T-cell (primary cell): ENCODE data around the gene WDR83. TPM values are rescaled to one million over a fixed set of nuclear protein-coding genes. Genes with fewer than 3 reads are reported as not detected.

ENCODE experiments used
- ATAC-seq, 4 experiments: fragments of 200-7000 bp in 3 of 4; fragments of 150-1000 bp in 1 of 4; cut with Tn5 transposase; replicated peaks in 1 of 4; 1 replicate in 3 of 4; 2 replicates in 1 of 4; pipeline ENCODE4 v1.10.0; 2021; ENCODE audit warnings: moderate library complexity in 3 of 4, mild to moderate bottlenecking in 2 of 4, moderate number of reproducible peaks in 1 of 4
- CTCF ChIA-PET, 2 donors: fragments of 300-600 bp; sonication (Branson Sonifier 250); formaldehyde crosslinking; loops; one replicate each; lab custom pipeline; 2022; ENCODE audit warnings: antibody characterized with exemption in 2 of 2; lab: Charles Lee
- POLR2A ChIA-PET, 2 donors: fragments of 300-600 bp; sonication (Branson Sonifier 250); formaldehyde crosslinking; loops; one replicate each; lab custom pipeline; 2022; ENCODE audit warnings: antibody characterized with exemption in 2 of 2; lab: Charles Lee
- DNase-seq, 35 experiments: peaks; one replicate each; pipeline versions ENCODE4 v3.0.0 to v3.0.0-alpha.2; 2013 to 2023
- H3K27ac ChIP-seq: one replicate; pipeline ENCODE4 v1.5.1; 2013; ENCODE audit warnings: low read length
- H3K27me3 ChIP-seq, 2 experiments: replicated peaks in 1 of 2; 1 replicate in 1 of 2; 2 replicates in 1 of 2; pipeline versions ENCODE4 v1.6.1 to v1.7.0; 2013; ENCODE audit warnings: low read length in 1 of 2, mixed read lengths in 1 of 2; ENCODE audit not compliant: control insufficient read depth in 2 of 2, insufficient read depth in 2 of 2; ENCODE audit errors: extremely low read depth in 1 of 2
- H3K36me3 ChIP-seq, 2 donors: 1 replicate in 1 of 2; 2 replicates in 1 of 2; pipeline versions ENCODE4 v1.6.1 to v1.7.0; 2013; ENCODE audit warnings: low read length in 1 of 2; ENCODE audit not compliant: control insufficient read depth in 2 of 2, insufficient read depth in 1 of 2; ENCODE audit errors: extremely low read depth in 1 of 2
- H3K4me1 ChIP-seq, 2 experiments: 1 replicate in 1 of 2; 2 replicates in 1 of 2; pipeline versions ENCODE4 v1.6.1 to v1.7.0; 2013; ENCODE audit warnings: low read length in 2 of 2, mixed read lengths in 1 of 2; ENCODE audit not compliant: insufficient read depth in 2 of 2, control insufficient read depth in 1 of 2; ENCODE audit errors: extremely low read depth in 1 of 2
- H3K4me3 ChIP-seq, 2 donors: 1 replicate in 1 of 2; 2 replicates in 1 of 2; pipeline versions ENCODE4 v1.5.1 to v1.7.0; 2013; ENCODE audit warnings: mild to moderate bottlenecking in 2 of 2, low read length in 1 of 2, moderate library complexity in 1 of 2; ENCODE audit not compliant: control insufficient read depth in 1 of 2; ENCODE audit errors: extremely low read depth in 1 of 2
- H3K9me3 ChIP-seq: 2 replicates; pipeline ENCODE4 v1.7.0; 2013
- H3K27ac Mint-ChIP-seq, 2 donors: one replicate each; pipeline ENCODE4 v1.8.0; 2020 to 2021; ENCODE audit warnings: mild to moderate bottlenecking in 2 of 2, mixed read lengths in 2 of 2
- H3K27me3 Mint-ChIP-seq, 2 donors: one replicate each; pipeline ENCODE4 v1.8.0; 2021 to 2022; ENCODE audit warnings: mixed read lengths in 2 of 2
- H3K36me3 Mint-ChIP-seq: one replicate; pipeline ENCODE4 v1.8.0; 2021; ENCODE audit warnings: mixed read lengths
- H3K4me1 Mint-ChIP-seq, 3 donors: one replicate each; pipeline ENCODE4 v1.8.0; 2020 to 2022; ENCODE audit warnings: mixed read lengths in 3 of 3, mild to moderate bottlenecking in 1 of 3
- H3K4me3 Mint-ChIP-seq, 3 donors: one replicate each; pipeline ENCODE4 v1.8.0; 2020 to 2022; ENCODE audit warnings: mild to moderate bottlenecking in 3 of 3, mixed read lengths in 3 of 3, moderate library complexity in 3 of 3
- H3K9me3 Mint-ChIP-seq, 3 donors: one replicate each; pipeline ENCODE4 v1.8.0; 2020 to 2022; ENCODE audit warnings: mixed read lengths in 3 of 3
- WGBS: methylation state at CpG from one replicate; pipeline ENCODE4 v1.1.5; 2013; ENCODE audit warnings: missing lambda C conversion rate; ENCODE audit not compliant: insufficient coverage; 5-methylcytosine and 5-hydroxymethylcytosine counted together
- total RNA-seq, 35 experiments: library from RNA in 6 of 35; stranded (reverse) in 6 of 35; fragments of 120-200 nt in 1 of 35; gene quantifications; one replicate each; pipeline versions ENCODE4 v1.2.1 to v1.2.4 and lab custom pipeline; 2013 to 2026

The WDR83 gene
- total RNA-seq, 5 donors from 2014 or later (not counting 1 experiment from before 2014, with no cell fraction given), result 7.7 to 24.3 (median 17.6) TPM

DNA sequence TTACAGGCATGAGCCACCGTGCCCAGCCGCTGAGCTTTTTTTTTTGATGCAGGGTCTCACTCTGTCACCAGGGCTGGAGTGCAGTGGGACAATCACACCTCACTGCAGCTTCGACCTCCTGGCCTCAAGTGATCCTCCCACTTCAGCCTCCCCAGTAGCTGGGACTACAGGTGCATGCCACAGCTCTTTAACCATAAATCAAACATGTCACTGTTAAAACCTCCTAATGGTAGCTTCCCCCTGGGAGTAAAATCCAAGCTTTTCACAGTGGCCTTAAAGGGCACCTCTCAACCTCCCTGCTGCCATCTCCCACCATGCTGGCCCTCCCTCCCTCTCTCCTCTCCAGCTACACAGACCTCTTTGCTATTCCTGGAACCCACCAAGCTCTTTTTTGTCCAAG, 19.2 kb downstream of the WDR83 start:
- no peaks in the 10 kb centered on the region for H3K36me3 ChIP-seq
- no peaks in the 10 kb centered on the region for H3K9me3 ChIP-seq
- WGBS, result 90% methylated on average over 2 of the region's 3 CpGs
- peaks cover 0 to 15% of the 10 kb centered on the region in 2 experiments for H3K4me1 ChIP-seq
- Mint-ChIP-seq H3K9me3 (no peaks in the 10 kb centered on the region), H3K4me3 (no peak overlapping the region), H3K27ac (no peak overlapping the region), H3K27me3 (no peaks in the 10 kb centered on the region), H3K36me3 (peaks cover 4% of the 10 kb centered on the region), H3K4me1 (peaks cover 6 to 9% (median 6%) of the 10 kb centered on the region in 3 donors)
- ChIA-PET POLR2A (interaction anchor here in 1 of 2 donors (0.6 kb wide), 2 partner anchors 88 to 94 kb away, joined by 3 to 4 read pairs; no protein-coding TSS in a partner anchor), CTCF (no interaction called here)
- no peaks in the 10 kb centered on the region for H3K27me3 ChIP-seq
- no peak overlapping the region for H3K4me3 ChIP-seq
- no peak overlapping the region for H3K27ac ChIP-seq
- ATAC-seq, result no peak
- DNase-seq, result no peak

GRCh38 chr19:12687496-12688196, 21.0 kb downstream of the WDR83 start, which contains the start of gene GNG14:
Gene GNG14, plus strand, starts transcription at chr19:12687998. Its CDS starts 51 bp downstream, at chr19:12688049.
- POLR2A ChIA-PET, result interaction anchor here in 1 of 2 donors (0.7 kb wide), 2 partner anchors 13 to 42 kb away, joined by 7 to 11 read pairs; no protein-coding TSS in a partner anchor
- no peak for ATAC-seq
- no peaks in the 10 kb centered on the region for H3K9me3 Mint-ChIP-seq

DNA sequence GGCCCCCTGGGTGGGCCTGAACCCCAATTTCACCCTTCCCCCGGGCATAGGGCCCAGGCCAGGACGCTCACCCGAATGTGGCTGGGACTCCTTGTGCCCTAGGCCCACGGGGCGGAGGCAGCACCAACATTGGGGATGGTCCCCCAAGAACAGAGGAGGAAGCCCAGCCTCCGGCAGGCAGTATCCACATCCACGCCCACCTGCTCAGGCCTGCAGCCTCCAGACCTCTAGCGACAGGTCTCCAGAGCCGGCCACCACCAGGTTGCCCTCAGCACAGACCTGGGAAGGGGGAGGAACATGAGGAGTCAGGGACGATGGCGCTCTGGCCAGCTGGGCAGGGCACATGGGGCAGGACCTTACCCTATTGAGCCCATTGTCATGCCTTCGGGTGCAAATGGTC, 22.4 kb downstream of the WDR83 start:
- H3K27ac Mint-ChIP-seq, result no peak overlapping the region
- H3K9me3 ChIP-seq, result no peaks in the 10 kb centered on the region
- no peak overlapping the region for H3K27ac ChIP-seq
- 90% methylated on average over 5 of the region's 12 CpGs for WGBS
- ATAC-seq (no peak), DNase-seq (no peak)
- POLR2A ChIA-PET, result interaction anchor here in 1 of 2 donors (0.6 kb wide), 1 partner anchor 110 kb away, joined by 3 read pairs; no protein-coding TSS in a partner anchor
- peaks cover 0 to 2% of the 10 kb centered on the region in 2 donors for H3K36me3 ChIP-seq
- no peak overlapping the region for H3K4me3 Mint-ChIP-seq
- CTCF ChIA-PET, result no interaction called here
- H3K27me3 Mint-ChIP-seq, result no peaks in the 10 kb centered on the region
- H3K4me1 Mint-ChIP-seq, result no peaks in the 10 kb centered on the region
- no peak overlapping the region for H3K4me3 ChIP-seq
- H3K9me3 Mint-ChIP-seq, result no peaks in the 10 kb centered on the region
- H3K4me1 ChIP-seq, result no peaks in the 10 kb centered on the region
- H3K36me3 Mint-ChIP-seq, result no peaks in the 10 kb centered on the region
- H3K27me3 ChIP-seq, result no peaks in the 10 kb centered on the region

More at GRCh38 chr19:12687496-12688196, 21.0 kb downstream of the WDR83 start, which contains the start of gene GNG14:
- no peaks in the 10 kb centered on the region for H3K9me3 ChIP-seq
- H3K4me3 ChIP-seq, result no peak within 1 kb of the TSS
- H3K27me3 Mint-ChIP-seq, result no peaks in the 10 kb centered on the region
- H3K27me3 ChIP-seq, result no peaks in the 10 kb centered on the region
- CTCF ChIA-PET, result no interaction called here
- peaks cover 0 to 2% of the 10 kb centered on the region in 2 donors for H3K36me3 ChIP-seq
- no peak for DNase-seq
- no peak within 1 kb of the TSS for H3K27ac Mint-ChIP-seq
- no peaks in the 10 kb centered on the region for H3K36me3 Mint-ChIP-seq
- no peak within 1 kb of the TSS for H3K4me3 Mint-ChIP-seq
- H3K4me1 Mint-ChIP-seq, result no peaks in the 10 kb centered on the region
- no peak within 1 kb of the TSS for H3K27ac ChIP-seq
- H3K4me1 ChIP-seq, result peaks cover 0 to under 1% of the 10 kb centered on the region in 2 experiments
- 81% methylated on average over 7 of the region's 9 CpGs for WGBS

DNA sequence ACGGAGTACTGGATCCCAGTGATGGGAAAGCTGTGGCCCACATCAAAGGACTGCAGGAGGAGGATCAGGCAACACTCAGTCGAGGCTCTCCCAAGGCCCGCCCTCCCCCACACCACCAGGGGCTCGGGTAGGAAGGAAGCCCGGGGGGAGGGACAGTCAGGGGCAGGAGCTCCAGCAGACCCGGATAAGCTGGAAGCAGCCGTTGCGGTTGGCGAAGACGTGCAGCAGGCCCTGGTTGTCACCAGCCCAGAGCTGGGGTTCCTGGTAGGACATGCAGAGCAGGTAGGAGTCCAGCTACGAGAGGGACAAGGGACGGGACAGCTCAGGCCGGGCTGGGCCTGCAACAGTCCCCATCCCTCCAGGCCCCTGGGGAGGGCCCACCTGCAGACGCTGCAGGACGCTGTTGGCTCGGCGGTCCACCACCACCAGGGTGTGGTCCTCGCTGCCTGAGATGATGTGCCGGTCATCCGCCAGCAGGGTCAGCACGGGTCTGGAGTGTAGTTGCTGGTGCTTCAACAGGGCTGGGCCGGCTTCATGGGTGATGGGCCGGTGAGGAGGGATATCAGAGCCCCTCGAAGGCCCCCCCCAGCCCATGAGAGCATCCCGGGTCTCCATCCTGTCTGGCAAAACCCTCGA, 23.1 kb downstream of the WDR83 start:
- DNase-seq (no peak), ATAC-seq (no peak)
- WGBS, result 61% methylated on average over 16 of the region's 26 CpGs
- H3K4me1 Mint-ChIP-seq, result peaks cover 0 to 3% (median 0%) of the 10 kb centered on the region in 3 donors
- CTCF ChIA-PET, result no interaction called here
- Histone ChIP-seq H3K36me3 (peaks cover 0 to 2% of the 10 kb centered on the region in 2 donors), H3K4me3 (no peak overlapping the region), H3K27ac (no peak overlapping the region), H3K9me3 (no peaks in the 10 kb centered on the region), H3K4me1 (peaks cover 0 to 3% of the 10 kb centered on the region in 2 experiments), H3K27me3 (no peaks in the 10 kb centered on the region)
- no peak overlapping the region for H3K27ac Mint-ChIP-seq
- H3K36me3 Mint-ChIP-seq, result no peaks in the 10 kb centered on the region
- POLR2A ChIA-PET, result no interaction called here
- no peaks in the 10 kb centered on the region for H3K27me3 Mint-ChIP-seq
- no peaks in the 10 kb centered on the region for H3K9me3 Mint-ChIP-seq
- H3K4me3 Mint-ChIP-seq, result no peak overlapping the region

GRCh38 chr19:12692960-12693359, 26.4 kb downstream of the WDR83 start:
- CTCF ChIA-PET, result no interaction called here
- Mint-ChIP-seq H3K4me3 (no peak overlapping the region), H3K27me3 (no peaks in the 10 kb centered on the region), H3K36me3 (no peaks in the 10 kb centered on the region), H3K27ac (no peak overlapping the region), H3K9me3 (no peaks in the 10 kb centered on the region), H3K4me1 (peaks cover 0 to 11% (median 9%) of the 10 kb centered on the region in 3 donors)
- WGBS, result 93% methylated on average over 4 of the region's 5 CpGs
- ATAC-seq (no peak), DNase-seq (no peak)
- no peaks in the 10 kb centered on the region for H3K27me3 ChIP-seq
- H3K4me3 ChIP-seq, result no peak overlapping the region
- H3K4me1 ChIP-seq, result peaks cover 6 to 26% of the 10 kb centered on the region in 2 experiments
- no peaks in the 10 kb centered on the region for H3K9me3 ChIP-seq
- peaks cover 0 to 2% of the 10 kb centered on the region in 2 donors for H3K36me3 ChIP-seq
- no peak overlapping the region for H3K27ac ChIP-seq
- POLR2A ChIA-PET, result interaction anchor here (0.5 to 0.6 kb wide), 2 partner anchors 11 to 123 kb away, joined by 6 read pairs; no protein-coding TSS in a partner anchor

- Histone ChIP-seq H3K27me3 (no peaks in the 10 kb centered on the region), H3K36me3 (peaks cover 0 to 2% of the 10 kb centered on the region in 2 donors), H3K9me3 (no peaks in the 10 kb centered on the region), H3K4me1 (peaks cover 6 to 26% of the 10 kb centered on the region in 2 experiments), H3K4me3 (no peak overlapping the region), H3K27ac (no peak overlapping the region)
- H3K4me3 Mint-ChIP-seq, result peak overlapping the region in 2 of 3 donors; percentile 79 to 84
- WGBS, result 96% methylated on average over 16 of the region's 16 CpGs
- no peaks in the 10 kb centered on the region for H3K9me3 Mint-ChIP-seq
- no peaks in the 10 kb centered on the region for H3K27me3 Mint-ChIP-seq
- no peaks in the 10 kb centered on the region for H3K36me3 Mint-ChIP-seq
- DNase-seq, result no peak
- no peak for ATAC-seq
- POLR2A ChIA-PET, result no interaction called here
- CTCF ChIA-PET, result interaction anchor here in 1 of 2 donors (0.6 kb wide), 1 partner anchor 15 kb away, joined by 5 read pairs; no protein-coding TSS in a partner anchor
- H3K4me1 Mint-ChIP-seq, result peaks cover 0 to 14% (median 11%) of the 10 kb centered on the region in 3 donors
- H3K27ac Mint-ChIP-seq, result no peak overlapping the region
Measured at GRCh38 chr19:12694641-12695040, 28.0 kb downstream of the WDR83 start.
